NCI-H510A treated with DMSO at 0.1 percent for 48 hours (cell line): ENCODE measurements around the gene FOXG1.
A peak's percentile ranks its signal among the peaks of the same experiment; 100 is the strongest.

ENCODE experiments used
- DNase-seq: peaks from one replicate; lab custom pipeline; 2025; lab: John Stamatoyannopoulos, UW

The FOXG1 gene

GRCh38 chr14:28776482-28777266 lies 10.1 kb downstream of the FOXG1 start:
- no peak for DNase-seq

- DNase-seq = no peak
These were observed 11.0 kb downstream of the FOXG1 start for GRCh38 chr14:28777471-28778137.

GRCh38 chr14:28778138-28779117 lies 11.8 kb downstream of the FOXG1 start:
- DNase-seq = no peak

- DNase-seq = no peak
These were observed 12.9 kb downstream of the FOXG1 start for GRCh38 chr14:28779456-28779855.

GRCh38 chr14:28780843-28781820 lies 14.5 kb downstream of the FOXG1 start:
- DNase-seq = no peak

GRCh38 chr14:28782301-28782700 lies 15.7 kb downstream of the FOXG1 start:
- DNase-seq = no peak

GRCh38 chr14:28783664-28784063 lies 17.1 kb downstream of the FOXG1 start:
- no peak for DNase-seq

- no peak for DNase-seq
These were observed 17.8 kb downstream of the FOXG1 start for GRCh38 chr14:28784096-28785048.

GRCh38 chr14:28785096-28785952 lies 18.7 kb downstream of the FOXG1 start:
- DNase-seq = peak; percentile 19

GRCh38 chr14:28807518-28807917 lies 40.9 kb downstream of the FOXG1 start:
- DNase-seq = no peak

- no peak for DNase-seq
These were observed 47.2 kb downstream of the FOXG1 start for GRCh38 chr14:28813810-28814209.
